CD4-positive, CD25-positive, alpha-beta regulatory T cell (primary cell): ENCODE results near the gene SLC22A25. TPM values are rescaled to one million over a fixed set of nuclear protein-coding genes. Genes with fewer than 3 reads are reported as not detected.

Experiments
- ATAC-seq, 2 donors: fragments of 150-1000 bp; cut with Tn5 transposase; one replicate each; pipeline ENCODE4 v1.10.0; 2021; ENCODE audit warnings: low read depth in 2 of 2, moderate number of reproducible peaks in 2 of 2, moderate library complexity in 1 of 2
- DNase-seq, 3 donors: peaks; one replicate each; pipeline versions ENCODE4 v3.0.0 to v3.0.0-alpha.2; 2012 to 2022; ENCODE audit warnings: mixed read lengths in 1 of 3
- H3K27ac ChIP-seq: one replicate; pipeline ENCODE4 v1.7.0; 2013; ENCODE audit warnings: mild to moderate bottlenecking, low read length; ENCODE audit not compliant: insufficient read depth, poor library complexity, severe bottlenecking
- H3K27me3 ChIP-seq: one replicate; pipeline ENCODE4 v1.7.0; 2013; ENCODE audit warnings: low read length; ENCODE audit not compliant: control insufficient read depth, insufficient read depth
- H3K36me3 ChIP-seq: one replicate; pipeline ENCODE4 v1.7.0; 2013; ENCODE audit warnings: mild to moderate bottlenecking, low read length, moderate library complexity; ENCODE audit not compliant: control insufficient read depth, insufficient read depth
- H3K4me1 ChIP-seq: 2 replicates; pipeline ENCODE4 v1.7.0; 2013; ENCODE audit warnings: mild to moderate bottlenecking, low read length; ENCODE audit not compliant: insufficient read depth, control insufficient read depth, poor library complexity, severe bottlenecking
- H3K4me3 ChIP-seq: one replicate; pipeline ENCODE4 v1.7.0; 2013; ENCODE audit warnings: low read depth, mild to moderate bottlenecking, low read length, moderate library complexity
- H3K9me3 ChIP-seq, 2 experiments: 1 replicate in 1 of 2; 2 replicates in 1 of 2; pipeline ENCODE4 v1.7.0; 2013; ENCODE audit warnings: low read length in 2 of 2, mild to moderate bottlenecking in 1 of 2, moderate library complexity in 1 of 2; ENCODE audit not compliant: control insufficient read depth in 2 of 2
- H3K27ac Mint-ChIP-seq, 3 donors: one replicate each; pipeline ENCODE4 v1.8.0; 2020 to 2022; ENCODE audit warnings: mild to moderate bottlenecking in 3 of 3, mixed read lengths in 3 of 3, moderate library complexity in 2 of 3
- H3K27me3 Mint-ChIP-seq: one replicate; pipeline ENCODE4 v1.8.0; 2022; ENCODE audit warnings: mild to moderate bottlenecking, mixed read lengths
- H3K36me3 Mint-ChIP-seq: one replicate; pipeline ENCODE4 v1.8.0; 2020; ENCODE audit warnings: mixed read lengths
- H3K4me1 Mint-ChIP-seq, 4 donors: one replicate each; pipeline ENCODE4 v1.8.0; 2020 to 2022; ENCODE audit warnings: mixed read lengths in 4 of 4, mild to moderate bottlenecking in 1 of 4
- H3K4me3 Mint-ChIP-seq, 4 donors: one replicate each; pipeline ENCODE4 v1.8.0; 2020 to 2022; ENCODE audit warnings: mild to moderate bottlenecking in 4 of 4, mixed read lengths in 4 of 4, moderate library complexity in 3 of 4
- H3K9me3 Mint-ChIP-seq, 7 donors: one replicate each; pipeline ENCODE4 v1.8.0; 2020 to 2022; ENCODE audit warnings: mixed read lengths in 7 of 7, mild to moderate bottlenecking in 3 of 7, moderate library complexity in 2 of 7
- polyA plus RNA-seq, 4 donors: library from polyadenylated mRNA; unstranded; fragments of 300-500 nt; fragmentation: Illumina TruSeq; gene quantifications; one replicate each; pipeline ENCODE4 v1.2.3, GENCODE V29; 2021
- total RNA-seq: library from RNA; stranded (reverse); gene quantifications from one replicate; pipeline ENCODE4 v1.2.3, GENCODE V29; 2022

Gene SLC22A25
- not detected for total RNA-seq
- not detected for polyA plus RNA-seq

DNA sequence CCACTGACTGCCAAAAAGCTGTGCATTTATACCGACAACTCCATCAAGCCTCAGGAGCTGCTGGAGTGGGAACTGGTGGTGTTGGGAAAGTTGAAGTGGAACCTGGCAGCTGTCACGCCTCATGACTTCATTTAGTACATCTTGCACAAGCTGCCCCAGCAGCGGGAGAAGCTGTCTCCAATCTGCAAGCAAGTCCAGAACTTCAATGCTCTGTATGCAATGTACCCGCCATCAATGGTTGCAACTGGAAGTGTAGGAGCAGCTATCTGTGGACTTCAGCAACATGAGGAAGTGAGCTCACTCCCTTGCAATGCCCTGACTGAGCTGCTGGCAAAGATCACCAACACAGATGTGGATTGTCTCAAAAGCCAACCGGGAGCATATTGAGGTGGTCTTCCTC lies at the start of gene SLC22A25:
SLC22A25 (minus strand) TSS at position 67 of the 400 bp plus-strand sequence. CDS start 13,947 bp downstream, outside the sequence.
- peaks cover 0 to 1% (median 0%) of the 10 kb centered on the region in 7 donors for H3K9me3 Mint-ChIP-seq
- Histone ChIP-seq H3K36me3 (no peaks in the 10 kb centered on the region), H3K27ac (no peak within 1 kb of the TSS), H3K4me3 (no peak within 1 kb of the TSS), H3K9me3 (no peaks in the 10 kb centered on the region), H3K4me1 (no peaks in the 10 kb centered on the region), H3K27me3 (peaks cover 19% of the 10 kb centered on the region)
- no peak for ATAC-seq
- H3K36me3 Mint-ChIP-seq = no peaks in the 10 kb centered on the region
- peak within 1 kb of the TSS in 1 of 4 donors; percentile 31 for H3K4me3 Mint-ChIP-seq
- DNase-seq = no peak
- peaks cover 24% of the 10 kb centered on the region for H3K27me3 Mint-ChIP-seq
- H3K27ac Mint-ChIP-seq = no peak within 1 kb of the TSS
- H3K4me1 Mint-ChIP-seq = peaks cover 0 to 5% (median 0%) of the 10 kb centered on the region in 4 donors

DNA sequence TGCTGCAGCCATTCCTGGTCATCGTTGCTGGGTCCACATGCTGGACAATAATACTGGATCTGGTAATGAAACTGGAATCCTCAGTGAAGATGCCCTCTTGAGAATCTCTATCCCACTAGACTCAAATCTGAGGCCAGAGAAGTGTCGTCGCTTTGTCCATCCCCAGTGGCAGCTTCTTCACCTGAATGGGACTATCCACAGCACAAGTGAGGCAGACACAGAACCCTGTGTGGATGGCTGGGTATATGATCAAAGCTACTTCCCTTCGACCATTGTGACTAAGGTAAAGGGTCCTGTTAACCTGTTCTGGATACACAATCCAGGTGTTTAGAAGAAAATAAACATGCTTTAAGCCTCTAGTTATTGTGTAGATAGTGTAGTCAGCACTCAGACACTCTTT lies 46.9 kb upstream of the SLC22A25 start:
- Histone ChIP-seq H3K36me3 (no peaks in the 10 kb centered on the region), H3K27me3 (peaks cover 2% of the 10 kb centered on the region), H3K9me3 (no peaks in the 10 kb centered on the region), H3K4me1 (no peaks in the 10 kb centered on the region), H3K4me3 (no peak overlapping the region), H3K27ac (no peak overlapping the region)
- no peaks in the 10 kb centered on the region for H3K36me3 Mint-ChIP-seq
- ATAC-seq = no peak
- no peak overlapping the region for H3K4me3 Mint-ChIP-seq
- DNase-seq = no peak
- H3K4me1 Mint-ChIP-seq = no peaks in the 10 kb centered on the region
- no peak overlapping the region for H3K27ac Mint-ChIP-seq
- peaks cover 27% of the 10 kb centered on the region for H3K27me3 Mint-ChIP-seq
- peaks cover 0 to 29% (median 6%) of the 10 kb centered on the region in 7 donors for H3K9me3 Mint-ChIP-seq

DNA sequence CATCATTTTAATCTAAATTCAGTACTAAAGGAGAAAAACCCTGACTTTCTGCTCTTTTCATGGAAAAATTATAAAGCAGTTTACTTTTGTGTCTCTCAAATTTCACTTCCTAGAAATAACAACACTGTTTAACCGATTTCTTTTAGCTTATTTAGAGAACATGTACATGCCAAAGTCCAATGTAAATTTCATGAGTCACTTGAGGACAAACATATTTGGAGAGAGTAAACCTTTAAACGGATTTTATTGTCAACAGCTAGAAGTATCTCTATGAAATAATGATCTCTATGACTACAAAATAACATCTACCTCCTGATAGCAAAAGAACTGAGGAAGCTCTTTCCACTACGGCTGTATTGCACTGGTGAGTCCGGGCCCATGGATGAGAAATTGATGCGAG lies 46.3 kb upstream of the SLC22A25 start:
- Histone ChIP-seq H3K36me3 (no peaks in the 10 kb centered on the region), H3K4me1 (no peaks in the 10 kb centered on the region), H3K9me3 (no peaks in the 10 kb centered on the region), H3K27ac (no peak overlapping the region), H3K27me3 (peaks cover 2% of the 10 kb centered on the region), H3K4me3 (no peak overlapping the region)
- Mint-ChIP-seq H3K27me3 (peaks cover 31% of the 10 kb centered on the region), H3K9me3 (peaks cover 0 to 29% (median 5%) of the 10 kb centered on the region in 7 donors), H3K4me3 (no peak overlapping the region), H3K27ac (no peak overlapping the region), H3K36me3 (no peaks in the 10 kb centered on the region), H3K4me1 (no peaks in the 10 kb centered on the region)
- ATAC-seq (no peak), DNase-seq (no peak)

DNA sequence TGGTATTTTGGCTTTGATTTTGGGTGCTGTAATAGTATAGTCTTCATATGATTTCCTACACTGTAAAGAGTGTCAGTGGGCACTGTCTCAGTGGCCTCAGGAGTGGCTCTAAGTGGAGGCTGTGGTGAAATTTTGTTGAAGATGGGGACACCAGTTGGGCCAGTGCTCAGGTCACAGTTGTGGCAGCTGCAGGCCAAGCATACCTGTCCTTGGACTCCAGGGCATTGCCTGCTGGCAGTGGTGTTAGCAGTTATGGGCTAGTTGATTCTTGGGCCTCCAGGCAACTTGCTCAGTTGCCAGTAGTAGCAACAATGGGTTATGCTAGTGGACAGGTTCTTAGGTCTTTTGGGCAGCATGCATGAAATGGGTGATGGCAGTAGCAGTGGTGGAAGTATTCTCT lies 39.2 kb upstream of the SLC22A25 start:
- Mint-ChIP-seq H3K4me3 (no peak overlapping the region), H3K9me3 (peaks cover 0 to 10% (median 5%) of the 10 kb centered on the region in 7 donors), H3K27ac (no peak overlapping the region), H3K27me3 (peaks cover 37% of the 10 kb centered on the region), H3K36me3 (no peaks in the 10 kb centered on the region), H3K4me1 (no peaks in the 10 kb centered on the region)
- H3K27me3 ChIP-seq = peaks cover 9% of the 10 kb centered on the region
- H3K9me3 ChIP-seq = no peaks in the 10 kb centered on the region
- no peak overlapping the region for H3K27ac ChIP-seq
- H3K36me3 ChIP-seq = no peaks in the 10 kb centered on the region
- no peak overlapping the region for H3K4me3 ChIP-seq
- ATAC-seq (no peak), DNase-seq (no peak)
- no peaks in the 10 kb centered on the region for H3K4me1 ChIP-seq

GRCh38 chr11:63280920-63281319 lies 37.5 kb upstream of the SLC22A25 start:
- Histone ChIP-seq H3K4me3 (no peak overlapping the region), H3K4me1 (no peaks in the 10 kb centered on the region), H3K9me3 (no peaks in the 10 kb centered on the region), H3K27me3 (peaks cover 11% of the 10 kb centered on the region), H3K36me3 (no peaks in the 10 kb centered on the region), H3K27ac (no peak overlapping the region)
- ATAC-seq (no peak), DNase-seq (no peak)
- no peaks in the 10 kb centered on the region for H3K36me3 Mint-ChIP-seq
- peaks cover 0 to 3% (median under 1%) of the 10 kb centered on the region in 7 donors for H3K9me3 Mint-ChIP-seq
- no peak overlapping the region for H3K4me3 Mint-ChIP-seq
- H3K4me1 Mint-ChIP-seq = no peaks in the 10 kb centered on the region
- H3K27me3 Mint-ChIP-seq = peaks cover 33% of the 10 kb centered on the region
- no peak overlapping the region for H3K27ac Mint-ChIP-seq

GRCh38 chr11:63277345-63277943 lies 34.0 kb upstream of the SLC22A25 start:
- DNase-seq (peak in 1 of 3 donors; percentile 4), ATAC-seq (no peak)
- Mint-ChIP-seq H3K4me1 (no peaks in the 10 kb centered on the region), H3K9me3 (peaks cover 0 to 2% (median 0%) of the 10 kb centered on the region in 7 donors), H3K27ac (no peak overlapping the region), H3K36me3 (no peaks in the 10 kb centered on the region), H3K4me3 (no peak overlapping the region), H3K27me3 (peaks cover 40% of the 10 kb centered on the region)
- Histone ChIP-seq H3K4me1 (no peaks in the 10 kb centered on the region), H3K9me3 (no peaks in the 10 kb centered on the region), H3K36me3 (no peaks in the 10 kb centered on the region), H3K27ac (no peak overlapping the region), H3K4me3 (no peak overlapping the region), H3K27me3 (peaks cover 8% of the 10 kb centered on the region)

DNA sequence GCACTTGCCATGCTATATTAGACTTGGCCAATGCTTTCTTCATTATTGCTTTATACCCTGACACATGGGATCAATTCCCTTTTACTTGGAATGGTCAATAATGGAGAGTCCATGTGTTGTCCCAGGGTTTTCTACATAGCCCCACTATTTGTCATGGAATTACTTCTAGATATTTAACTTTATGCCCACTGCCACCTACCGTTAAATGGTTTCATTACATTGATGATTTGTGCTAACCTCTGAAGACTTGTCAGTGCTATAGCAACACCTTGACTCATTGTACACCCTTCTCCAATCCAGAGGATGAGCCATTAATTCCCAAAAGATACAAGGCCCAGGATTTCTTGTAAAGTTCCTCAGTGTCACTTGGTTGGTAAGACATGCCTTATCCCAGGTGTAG lies 31.4 kb upstream of the SLC22A25 start:
- H3K4me3 ChIP-seq = no peak overlapping the region
- Mint-ChIP-seq H3K27me3 (peaks cover 39% of the 10 kb centered on the region), H3K27ac (no peak overlapping the region), H3K4me3 (no peak overlapping the region), H3K4me1 (no peaks in the 10 kb centered on the region), H3K9me3 (peaks cover 0 to 2% (median 0%) of the 10 kb centered on the region in 7 donors), H3K36me3 (no peaks in the 10 kb centered on the region)
- no peaks in the 10 kb centered on the region for H3K9me3 ChIP-seq
- no peak overlapping the region for H3K27ac ChIP-seq
- DNase-seq (no peak), ATAC-seq (no peak)
- H3K36me3 ChIP-seq = no peaks in the 10 kb centered on the region
- peaks cover 6% of the 10 kb centered on the region for H3K27me3 ChIP-seq
- no peaks in the 10 kb centered on the region for H3K4me1 ChIP-seq

GRCh38 chr11:63273685-63274084 lies 30.3 kb upstream of the SLC22A25 start:
- Mint-ChIP-seq H3K4me3 (no peak overlapping the region), H3K27ac (no peak overlapping the region), H3K36me3 (no peaks in the 10 kb centered on the region), H3K4me1 (peaks cover 0 to 4% (median 0%) of the 10 kb centered on the region in 4 donors), H3K27me3 (peaks cover 39% of the 10 kb centered on the region), H3K9me3 (peaks cover 0 to 2% (median 0%) of the 10 kb centered on the region in 7 donors)
- Histone ChIP-seq H3K9me3 (no peaks in the 10 kb centered on the region), H3K4me3 (no peak overlapping the region), H3K4me1 (no peaks in the 10 kb centered on the region), H3K36me3 (no peaks in the 10 kb centered on the region), H3K27ac (no peak overlapping the region), H3K27me3 (peaks cover 6% of the 10 kb centered on the region)
- no peak for ATAC-seq
- no peak for DNase-seq
